ENCODE data around the gene SKIDA1.

SKIDA1 gene

GRCh38 chr10:21508706-21509331 lies 16.7 kb downstream of the SKIDA1 start:
- no peak overlapping the region for H3K27ac ChIP-seq
- no peak for TF ChIP-seq ZFX (IDR thresholded peaks at IDR 0.05)
- no peak for TF ChIP-seq CTCF (conservative IDR thresholded peaks at IDR 0.05)

- H3K27ac ChIP-seq, result no peak overlapping the region
- TF ChIP-seq CTCF (conservative IDR thresholded peaks at IDR 0.05), result no peak
- TF ChIP-seq ZFX (IDR thresholded peaks at IDR 0.05), result no peak
Observed at GRCh38 chr10:21507150-21507549, 18.3 kb downstream of the SKIDA1 start.

GRCh38 chr10:21506351-21506750 lies 19.1 kb downstream of the SKIDA1 start:
- no peak for TF ChIP-seq ZFX (IDR thresholded peaks at IDR 0.05)
- TF ChIP-seq CTCF (conservative IDR thresholded peaks at IDR 0.05), result no peak
- H3K27ac ChIP-seq, result no peak overlapping the region

- H3K27ac ChIP-seq, result no peak overlapping the region
- no peak for TF ChIP-seq ZFX (IDR thresholded peaks at IDR 0.05)
- TF ChIP-seq CTCF (conservative IDR thresholded peaks at IDR 0.05), result no peak
Observed at GRCh38 chr10:21505711-21506278, 19.7 kb downstream of the SKIDA1 start.

GRCh38 chr10:21503542-21503941 lies 21.9 kb downstream of the SKIDA1 start:
- H3K27ac ChIP-seq, result no peak overlapping the region
- TF ChIP-seq ZFX (IDR thresholded peaks at IDR 0.05), result no peak
- TF ChIP-seq CTCF (conservative IDR thresholded peaks at IDR 0.05), result no peak

- TF ChIP-seq ZFX (IDR thresholded peaks at IDR 0.05) (no peak), CTCF (conservative IDR thresholded peaks at IDR 0.05) (no peak)
Observed at GRCh38 chr10:21502348-21502740, 23.1 kb downstream of the SKIDA1 start.

GRCh38 chr10:21501731-21502347 lies 23.6 kb downstream of the SKIDA1 start:
- no peak overlapping the region for H3K27ac ChIP-seq
- TF ChIP-seq CTCF (conservative IDR thresholded peaks at IDR 0.05) (no peak), ZFX (IDR thresholded peaks at IDR 0.05) (no peak)

More at GRCh38 chr10:21502348-21502740, 23.1 kb downstream of the SKIDA1 start:
- no peak overlapping the region for H3K27ac ChIP-seq
